Ovary (tissue), 9 donors: ENCODE data around the gene PLEKHG4B. TPM values are rescaled to one million over a fixed set of nuclear protein-coding genes. Genes with fewer than 3 reads are reported as not detected.
"Not testable (repeated sequence)": the region's sequence is repeated elsewhere in the genome, so short reads cannot be mapped to it uniquely, and the experiment has no call there.

ENCODE experiments used
- DNase-seq, 5 donors: peaks; one replicate each; pipeline ENCODE4 v3.0.0-alpha.2; 2019 to 2020
- H3K27ac ChIP-seq, 2 donors: fragments of 200-600 bp; one replicate each; pipeline versions ENCODE4 v1.5.1 to v1.8.0; 2019 to 2022
- H3K27me3 ChIP-seq: fragments of 200-600 bp; one replicate; pipeline ENCODE4 v1.8.0; 2022
- H3K36me3 ChIP-seq: fragments of 200-600 bp; sonication (generic); one replicate; pipeline ENCODE4 v1.5.1; 2019
- H3K4me1 ChIP-seq: one replicate; pipeline ENCODE4 v1.8.1; 2013; ENCODE audit warnings: mild to moderate bottlenecking, moderate library complexity; ENCODE audit not compliant: insufficient read depth
- H3K4me3 ChIP-seq: fragments of 200-600 bp; sonication (generic); one replicate; pipeline ENCODE4 v1.5.1; 2017
- H3K9me3 ChIP-seq, 2 donors: fragments of 200-600 bp in 1 of 2; sonication (generic) in 1 of 2; one replicate each; pipeline versions ENCODE4 v1.5.1 to v1.8.1; 2013 to 2019; ENCODE audit warnings: mild to moderate bottlenecking in 1 of 2, moderate library complexity in 1 of 2
- CTCF ChIP-seq, 3 donors: fragments of 450-650 bp in 2 of 3; fragments of 200-600 bp in 1 of 3; IDR thresholded peaks; one replicate each; pipeline versions ENCODE4 v1.5.1 to v1.8.0; 2016 to 2022; ENCODE audit warnings: antibody characterized with exemption in 3 of 3, mild to moderate bottlenecking in 1 of 3
- EP300 ChIP-seq: sonication (generic); formaldehyde crosslinking; IDR thresholded peaks from one replicate; pipeline ENCODE4 v1.6.1; 2017; ENCODE audit warnings: antibody characterized with exemption
- POLR2A ChIP-seq: fragments of 450-650 bp; IDR thresholded peaks from one replicate; pipeline ENCODE4 v1.6.1; 2017; ENCODE audit warnings: antibody characterized with exemption, mild to moderate bottlenecking, moderate library complexity
- WGBS, 3 donors: extraction: QIAGEN DNeasy Blood & Tissue Kit in 1 of 3; methylation state at CpG; one replicate each; pipeline versions ENCODE4 v1.1.5 to v1.1.7; 2013 to 2017; 5-methylcytosine and 5-hydroxymethylcytosine counted together
- intact Hi-C, 4 donors: fragments of 100-400 bp; cut with DNase I; formaldehyde crosslinking; loops; one replicate each; pipeline versions ENCODE4 v1.11.0 to v1.15.1; 2022 to 2023
- polyA plus RNA-seq, 2 donors: library from polyadenylated mRNA; stranded (reverse); fragments of 200-250 nt in 1 of 2; fragments of 350-450 nt in 1 of 2; fragmentation: Illumina TruSeq in 1 of 2; extraction: RNeasy Lipid Tissue Mini Kit (QIAGEN cat#74804) in 1 of 2; gene quantifications; one replicate each; pipeline ENCODE4 v1.2.3, GENCODE V29; 2013 to 2014
- total RNA-seq, 7 donors: library from RNA; depleted of rRNA in 2 of 7; stranded (reverse); fragments of >200 nt in 2 of 7; fragmentation: NEBNext Ultra II Directional in 3 of 7; extraction: Animal tissue kit (Norgen Biotek cat#: 25700) in 3 of 7; gene quantifications; one replicate each; pipeline versions ENCODE4 v1.1.0 to v1.2.4, GENCODE V29; 2016 to 2023
- donor health status: DM: no; HTN: no; CAD: no; lungs with moderate emphysema.
- donor health status: DM: no; HTN: no; CAD: no.
- donor health status: Bipolar disorder and iron deficiency.
- donor health status: DM: yes; HTN: yes; CAD: no.
- donor health status: DM: no; HTN: no; CAD: no.
- donor health status: DM: yes; HTN: yes; CAD: no.

PLEKHG4B gene
- total and polyA plus RNA-seq, 9 donors: 0.47 to 4.0 (median 1.8) TPM

- WGBS, 3 donors: 92 to 94% (median 93%) methylated on average over 21 to 23 of the region's 23 CpGs
- intact Hi-C loops: no loop called here
- no peaks in the 10 kb centered on the region for H3K9me3 ChIP-seq
- DNase-seq: peak in 1 of 5 donors; percentile 17
- no peaks in the 10 kb centered on the region for H3K36me3 ChIP-seq
- no peaks in the 10 kb centered on the region for H3K27me3 ChIP-seq
- TF ChIP-seq EP300 (no peak), POLR2A (no peak), CTCF (IDR thresholded peaks at IDR 0.05) (no peak)
- no peaks in the 10 kb centered on the region for H3K4me1 ChIP-seq
- no peak overlapping the region for H3K27ac ChIP-seq
- H3K4me3 ChIP-seq: no peak overlapping the region
Measured at GRCh38 chr5:162565-163337, 70.8 kb downstream of the PLEKHG4B start.

GRCh38 chr5:163338-163620, 71.3 kb downstream of the PLEKHG4B start:
- Histone ChIP-seq H3K27me3 (no peaks in the 10 kb centered on the region), H3K4me3 (no peak overlapping the region), H3K4me1 (peaks cover 4% of the 10 kb centered on the region), H3K27ac (no peak overlapping the region), H3K9me3 (no peaks in the 10 kb centered on the region), H3K36me3 (no peaks in the 10 kb centered on the region)
- 77 to 91% (median 84%) methylated on average over 6 to 7 of the region's 7 CpGs for WGBS, 3 donors
- TF ChIP-seq POLR2A: no peak
- TF ChIP-seq CTCF (IDR thresholded peaks at IDR 0.05): no peak
- TF ChIP-seq EP300: no peak
- intact Hi-C loops: no loop called here
- DNase-seq: peak in 2 of 5 donors; percentile 21 to 28

- Histone ChIP-seq H3K4me3 (no peak overlapping the region), H3K36me3 (no peaks in the 10 kb centered on the region), H3K27me3 (no peaks in the 10 kb centered on the region), H3K4me1 (peaks cover 5% of the 10 kb centered on the region), H3K9me3 (no peaks in the 10 kb centered on the region), H3K27ac (no peak overlapping the region)
- intact Hi-C loops: no loop called here
- peak in 2 of 5 donors; percentile 5 to 17 for DNase-seq
- WGBS, 3 donors: 86 to 93% (median 89%) methylated on average over 13 of the region's 13 CpGs
- TF ChIP-seq EP300 (no peak), POLR2A (no peak), CTCF (IDR thresholded peaks at IDR 0.05) (no peak)
Measured at GRCh38 chr5:163841-164240, 71.9 kb downstream of the PLEKHG4B start.

GRCh38 chr5:164244-164643, 72.3 kb downstream of the PLEKHG4B start:
- Histone ChIP-seq H3K4me3 (no peak overlapping the region), H3K9me3 (no peaks in the 10 kb centered on the region), H3K27ac (no peak overlapping the region), H3K4me1 (peaks cover 7% of the 10 kb centered on the region), H3K27me3 (no peaks in the 10 kb centered on the region), H3K36me3 (no peaks in the 10 kb centered on the region)
- no peak for TF ChIP-seq EP300
- TF ChIP-seq POLR2A: no peak
- TF ChIP-seq CTCF (IDR thresholded peaks at IDR 0.05): no peak
- intact Hi-C loops: no loop called here
- peak in 1 of 5 donors; percentile 21 for DNase-seq
- 76 to 86% (median 84%) methylated on average over 13 to 14 of the region's 14 CpGs for WGBS, 3 donors

- H3K36me3 ChIP-seq, H3K4me3 ChIP-seq, intact Hi-C loops, H3K27ac ChIP-seq, H3K9me3 ChIP-seq, H3K27me3 ChIP-seq, DNase-seq: not testable (repeated sequence)
- 84 to 89% (median 88%) methylated on average over 13 to 25 of the region's 25 CpGs for WGBS, 3 donors
- peaks cover 13% of the 10 kb centered on the region for H3K4me1 ChIP-seq
Measured at GRCh38 chr5:164783-165182, 72.8 kb downstream of the PLEKHG4B start.
